NOMO-1 treated with dmso at 0.1 percent for 144 hours (cell line): ENCODE results near the gene DEPP1.

ENCODE experiments used
- DNase-seq: peaks from one replicate; lab custom pipeline; 2025; ENCODE audit not compliant: unreplicated experiment; lab: John Stamatoyannopoulos, UW

DEPP1 gene

DNA sequence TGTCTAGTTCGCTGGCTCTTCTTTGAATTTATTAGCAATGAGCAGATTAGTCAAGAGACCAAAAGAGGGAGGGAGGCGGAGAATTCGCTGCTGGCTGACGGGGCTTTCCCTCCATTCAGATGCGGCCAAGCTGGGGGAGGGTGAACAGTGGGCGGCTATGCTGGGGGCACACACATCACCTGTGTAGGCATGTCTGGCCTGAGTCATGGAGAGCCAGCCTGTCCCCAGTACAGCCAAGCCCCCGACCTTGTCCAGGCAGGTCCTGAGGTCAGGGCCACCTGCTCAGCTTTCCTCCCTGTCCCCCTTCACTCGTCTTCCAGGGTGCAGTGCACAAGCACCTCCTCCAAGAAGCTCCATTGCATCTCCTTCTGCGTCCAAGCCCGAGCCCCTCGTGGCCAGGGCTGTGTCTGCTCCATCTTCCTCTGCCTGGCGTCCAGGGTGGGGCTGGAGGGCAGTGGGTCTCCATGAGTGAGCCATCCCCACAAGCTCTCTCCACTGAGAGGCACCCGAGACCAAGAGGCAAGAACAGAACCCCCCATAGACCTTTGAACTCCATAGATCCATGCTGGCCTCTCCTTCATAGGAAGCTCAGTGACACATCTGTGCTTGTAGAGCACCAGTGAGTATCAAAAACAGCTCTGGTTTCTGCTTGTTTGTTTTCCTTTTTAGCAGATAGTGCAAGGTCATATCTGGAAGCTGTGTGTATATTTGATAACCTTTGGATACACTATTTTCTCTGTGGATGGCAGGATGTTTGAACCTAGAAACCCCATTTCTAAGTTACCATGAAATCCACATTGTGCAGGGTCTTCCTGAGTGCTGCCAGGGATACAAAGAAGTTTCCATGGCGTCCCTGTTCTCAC lies 1.9 kb upstream of the DEPP1 start:
- DNase-seq: no peak

GRCh38 chr10:44979281-44980191 lies 927 bp upstream of the DEPP1 start:
- DNase-seq: no peak

- DNase-seq: no peak
Measured at GRCh38 chr10:44978213-44978569, 418 bp downstream of the DEPP1 start.

DNA sequence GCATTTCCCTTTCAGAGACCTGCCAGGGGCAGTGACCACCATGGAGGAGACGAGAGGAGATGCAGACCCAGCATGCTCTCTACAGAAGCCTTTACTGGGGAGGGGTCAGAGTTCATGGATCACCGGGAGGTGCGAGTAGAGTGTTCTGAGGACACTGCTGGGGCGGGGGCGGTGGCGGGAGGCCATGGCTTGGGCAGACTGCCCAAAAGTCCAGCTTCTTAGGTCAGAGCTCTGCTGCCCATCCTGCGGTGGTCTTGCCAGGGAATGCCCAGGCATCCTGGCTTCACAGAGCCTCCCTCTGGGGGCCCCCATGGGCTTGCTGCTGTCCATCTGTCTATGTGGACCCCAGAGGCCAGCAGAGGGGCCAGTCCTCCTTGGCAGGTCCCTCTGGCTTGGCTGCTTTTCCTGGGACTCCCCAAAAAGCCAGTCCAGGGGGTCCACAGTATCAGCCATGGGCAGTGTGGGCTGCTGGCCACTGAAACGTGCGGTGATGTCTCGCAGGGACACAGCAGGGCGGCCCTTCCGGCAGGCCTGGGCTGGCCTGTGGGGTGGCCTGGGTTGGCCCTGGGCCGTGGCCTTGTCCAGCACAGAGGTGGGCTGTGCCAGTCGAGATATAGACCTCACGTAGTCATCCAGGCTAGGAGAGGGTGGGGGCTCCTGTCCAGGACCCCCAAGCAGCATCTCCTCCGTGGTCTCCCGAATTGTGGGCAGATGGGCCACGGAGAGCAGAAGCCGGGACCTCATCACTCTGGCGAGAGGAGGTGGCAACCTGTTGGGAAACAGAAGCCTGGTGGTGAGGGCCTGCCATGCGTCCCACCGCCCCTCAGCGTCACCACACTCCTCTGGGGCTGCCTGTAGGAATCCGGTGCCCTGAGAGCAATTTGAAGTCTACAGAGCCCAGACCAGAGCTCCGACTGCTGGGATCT lies 1.1 kb downstream of the DEPP1 start:
- no peak for DNase-seq

GRCh38 chr10:44976352-44977198 lies 2.0 kb downstream of the DEPP1 start:
- no peak for DNase-seq

GRCh38 chr10:44975431-44976331 lies 2.9 kb downstream of the DEPP1 start:
- no peak for DNase-seq

DNA sequence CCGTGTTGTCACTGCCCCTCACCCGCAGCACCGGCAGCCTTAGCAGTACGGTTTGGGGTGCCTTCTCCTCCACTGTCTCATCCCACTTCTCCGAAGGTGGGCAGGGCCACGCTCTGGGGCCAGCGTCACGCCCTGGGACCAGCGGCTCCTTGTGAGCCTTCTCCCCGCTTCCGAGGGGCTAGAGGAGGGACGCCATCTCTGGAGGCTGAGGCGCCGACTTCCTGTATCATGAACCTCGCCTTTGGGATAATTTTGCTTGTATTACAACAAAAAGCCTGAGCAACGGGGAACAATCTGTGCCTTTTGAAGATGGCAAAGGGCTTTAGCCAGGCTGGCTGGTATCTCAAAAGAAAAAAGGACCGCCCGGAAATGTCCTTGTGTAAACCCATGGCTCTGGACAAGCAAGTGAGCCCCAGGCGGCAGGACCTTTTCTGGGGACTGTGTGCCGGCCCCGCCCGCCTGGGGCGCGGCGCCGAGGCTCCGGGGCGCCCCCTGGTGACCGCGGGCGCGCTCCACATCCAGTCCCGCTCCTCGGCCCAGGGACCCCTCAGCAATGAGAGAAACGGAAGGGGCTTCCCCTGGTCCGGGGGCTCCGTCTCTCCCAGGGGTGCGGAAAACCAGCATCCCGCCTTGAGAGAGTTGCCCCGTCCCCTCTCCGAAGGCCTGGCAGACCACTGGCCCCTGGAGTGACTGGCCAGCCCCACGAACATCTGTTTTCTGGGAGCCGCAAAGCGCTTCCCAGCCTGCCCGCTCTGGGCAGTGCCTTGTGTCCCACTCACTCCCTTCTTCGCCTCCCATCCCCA lies 3.8 kb downstream of the DEPP1 start:
- DNase-seq: no peak

DNA sequence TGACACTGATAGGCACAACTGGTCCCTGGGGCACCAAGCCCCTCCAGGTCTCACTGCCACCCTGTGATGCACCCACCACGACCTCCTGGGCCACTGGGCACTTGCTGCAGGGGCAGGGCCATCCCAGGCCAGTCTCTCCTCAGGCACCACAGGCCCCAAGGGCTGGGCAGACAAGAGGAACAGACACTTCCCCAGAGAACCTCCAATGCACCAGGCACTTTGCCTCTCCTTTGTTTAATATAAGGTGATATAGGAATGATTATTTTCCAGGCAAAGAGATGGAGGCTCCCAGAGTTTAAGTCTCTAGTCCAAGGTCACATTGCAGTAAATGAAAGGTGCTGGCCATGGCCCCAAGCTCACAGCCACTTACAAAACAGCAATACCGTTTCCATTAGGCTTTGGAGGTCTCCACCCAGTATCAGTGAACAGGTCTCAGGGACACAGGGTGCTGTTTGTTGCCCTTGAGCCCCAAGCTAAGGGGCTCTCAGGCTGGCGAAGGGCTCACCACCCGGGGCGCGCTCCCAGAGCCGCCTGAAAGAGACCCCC lies 4.5 kb downstream of the DEPP1 start:
- DNase-seq: no peak

- DNase-seq: no peak
Measured at GRCh38 chr10:44973323-44974081, 5.1 kb downstream of the DEPP1 start.

- no peak for DNase-seq
Measured at GRCh38 chr10:44972874-44973306, 5.7 kb downstream of the DEPP1 start.

DNA sequence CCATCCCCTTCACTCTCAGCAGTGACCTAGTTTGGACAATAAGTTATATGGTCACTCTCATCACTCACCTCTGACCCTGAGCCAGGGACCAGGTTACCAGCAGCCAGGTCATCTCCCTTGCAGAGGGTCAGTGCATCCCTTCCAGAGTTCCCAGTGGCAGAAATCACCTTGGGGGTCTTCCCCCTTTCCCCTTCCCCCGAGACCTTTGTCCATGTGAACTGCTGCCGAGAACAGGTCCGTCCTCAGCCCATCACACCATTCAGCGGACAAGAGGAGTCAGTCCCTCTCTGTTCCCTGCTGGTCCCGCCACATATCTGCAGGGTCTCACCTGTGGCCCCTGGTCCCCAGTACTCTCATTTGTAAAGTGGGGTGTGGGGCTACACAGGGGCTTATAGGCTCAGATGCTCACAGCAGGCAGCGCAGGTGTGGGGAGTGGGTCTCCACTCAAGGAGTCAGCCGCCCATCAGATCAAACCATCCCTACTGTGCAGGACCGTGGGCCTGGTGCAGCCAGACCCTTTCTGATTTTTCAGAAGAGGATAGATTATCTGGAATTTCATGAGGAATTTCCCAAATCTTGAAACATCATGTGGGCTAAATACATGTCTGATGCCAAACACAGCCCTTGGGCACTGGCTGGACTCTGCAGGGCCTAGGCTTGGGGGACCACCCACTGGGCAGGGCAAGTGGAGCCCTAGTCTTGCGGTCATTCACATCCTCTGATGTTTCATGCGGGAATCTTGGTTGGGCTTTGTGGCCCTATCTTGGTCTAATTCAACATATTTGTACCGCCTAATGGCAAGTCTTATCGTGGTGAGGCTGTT lies 6.5 kb downstream of the DEPP1 start:
- DNase-seq: no peak

- no peak for DNase-seq
Measured at GRCh38 chr10:44971434-44971833, 7.2 kb downstream of the DEPP1 start.

DNA sequence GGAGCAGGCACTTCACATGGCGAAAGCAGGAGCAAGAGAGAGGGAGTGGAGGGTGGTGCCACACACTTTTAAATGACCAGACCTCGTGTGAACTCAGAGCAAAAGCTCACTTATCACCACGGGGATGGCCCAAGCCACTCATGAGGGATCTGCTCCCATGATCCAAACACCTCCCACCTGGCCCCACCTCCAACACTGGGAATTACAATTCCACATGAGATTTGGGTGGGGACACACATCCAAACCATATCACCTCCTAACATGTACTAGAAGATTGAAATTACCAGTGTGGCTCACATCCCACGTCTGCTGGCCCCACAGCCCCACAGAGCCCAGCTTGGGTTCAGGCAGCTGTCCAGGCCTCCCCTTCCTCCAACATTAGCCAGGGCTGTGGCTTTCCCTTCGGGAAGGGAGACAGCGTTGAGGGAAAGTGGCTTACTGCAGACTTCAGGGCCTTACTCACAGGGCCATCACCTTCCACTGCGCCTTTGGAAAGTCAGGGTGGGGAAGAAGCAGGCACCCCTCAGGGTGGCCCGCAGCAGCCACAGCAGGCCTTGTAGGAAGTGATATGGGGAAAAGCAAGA lies 7.7 kb downstream of the DEPP1 start:
- DNase-seq: no peak

- DNase-seq: no peak
Measured at GRCh38 chr10:44969854-44970253, 8.8 kb downstream of the DEPP1 start.

GRCh38 chr10:44968500-44969400 lies 9.9 kb downstream of the DEPP1 start:
- DNase-seq: no peak
